GM21447 (cell line): ENCODE measurements around the gene AGAP3.

Source experiments
- ATAC-seq: cut with Tn5 transposase; IDR thresholded peaks from one replicate; pipeline ENCODE4 v1.9.1; 2021; ENCODE audit not compliant: unreplicated experiment

The AGAP3 gene

GRCh38 chr7:151134743-151135524 lies 48.7 kb downstream of the AGAP3 start:
- ATAC-seq = no peak

GRCh38 chr7:151135525-151135845 lies 49.2 kb downstream of the AGAP3 start:
- no peak for ATAC-seq

GRCh38 chr7:151135866-151136843 lies 49.9 kb downstream of the AGAP3 start:
- ATAC-seq = no peak

GRCh38 chr7:151137076-151137675 lies 50.9 kb downstream of the AGAP3 start:
- no peak for ATAC-seq

GRCh38 chr7:151137791-151138152 lies 51.5 kb downstream of the AGAP3 start:
- no peak for ATAC-seq

- no peak for ATAC-seq
Observed at GRCh38 chr7:151138153-151138851, 52.0 kb downstream of the AGAP3 start.

GRCh38 chr7:151139071-151139790 lies 53.0 kb downstream of the AGAP3 start:
- no peak for ATAC-seq

- no peak for ATAC-seq
Observed at GRCh38 chr7:151139791-151140190, 53.5 kb downstream of the AGAP3 start.

- ATAC-seq = no peak
Observed at GRCh38 chr7:151140826-151141225, 54.6 kb downstream of the AGAP3 start.

- ATAC-seq = no peak
Observed at GRCh38 chr7:151141311-151141854, 55.1 kb downstream of the AGAP3 start.

GRCh38 chr7:151141855-151142685 lies 55.8 kb downstream of the AGAP3 start:
- ATAC-seq = no peak

GRCh38 chr7:151142686-151143040 lies 56.4 kb downstream of the AGAP3 start:
- ATAC-seq = no peak

GRCh38 chr7:151143261-151144015 lies 57.2 kb downstream of the AGAP3 start:
- ATAC-seq = no peak

GRCh38 chr7:151144387-151144786 lies 58.1 kb downstream of the AGAP3 start:
- no peak for ATAC-seq

GRCh38 chr7:151146761-151147160 lies 60.5 kb downstream of the AGAP3 start:
- ATAC-seq = no peak

GRCh38 chr7:151148319-151149259 lies 62.3 kb downstream of the AGAP3 start:
- no peak for ATAC-seq

GRCh38 chr7:151150388-151150787 lies 64.1 kb downstream of the AGAP3 start:
- ATAC-seq = no peak
